Testis (tissue), 5 donors: ENCODE results near the gene DDX49. TPM values are rescaled to one million over a fixed set of nuclear protein-coding genes. Genes with fewer than 3 reads are reported as not detected.
A peak's percentile ranks its signal among the peaks of the same experiment; 100 is the strongest.

Experiments used
- DNase-seq: peaks from one replicate; pipeline ENCODE4 v3.0.0-alpha.2; 2019
- H3K27ac ChIP-seq, 2 donors: fragments of 200-600 bp; sonication (generic); one replicate each; pipeline ENCODE4 v1.5.1; 2019
- H3K27me3 ChIP-seq: fragments of 200-600 bp; sonication (generic); one replicate; pipeline ENCODE4 v1.5.1; 2019
- H3K36me3 ChIP-seq: fragments of 200-600 bp; sonication (generic); one replicate; pipeline ENCODE4 v1.5.1; 2017; ENCODE audit warnings: low read depth; ENCODE audit errors: missing control alignments
- H3K4me1 ChIP-seq: fragments of 200-600 bp; sonication (generic); one replicate; pipeline ENCODE4 v1.5.1; 2019
- H3K4me3 ChIP-seq, 2 donors: fragments of 200-600 bp; sonication (generic); one replicate each; pipeline ENCODE4 v1.5.1; 2017 to 2019
- H3K9me3 ChIP-seq: fragments of 200-600 bp; sonication (generic); one replicate; pipeline ENCODE4 v1.5.1; 2017
- POLR2A ChIP-seq: fragments of 450-650 bp; IDR thresholded peaks from one replicate; pipeline ENCODE4 v1.6.1; 2017; ENCODE audit warnings: antibody characterized with exemption, mild to moderate bottlenecking, moderate library complexity
- WGBS, 2 donors: methylation state at CpG; one replicate each; pipeline ENCODE4 v1.1.5; 2018; 5-methylcytosine and 5-hydroxymethylcytosine counted together
- intact Hi-C: fragments of 100-400 bp; cut with DNase I; formaldehyde crosslinking; loops from one replicate; pipeline ENCODE4 v1.15.1; 2023; ENCODE audit warnings: low total_unique reads
- long read RNA-seq, 2 donors: transcript quantifications; one replicate each; lab custom pipeline, GENCODE V29; 2026
- polyA plus RNA-seq: library from polyadenylated mRNA; stranded (reverse); fragments of 350-450 nt; fragmentation: Illumina TruSeq; extraction: RNeasy Lipid Tissue Mini Kit (QIAGEN cat#74804); gene quantifications from one replicate; pipeline ENCODE4 v1.2.3, GENCODE V29; 2014; ENCODE audit warnings: low read depth, low replicate concordance; ENCODE audit not compliant: insufficient read depth
- total RNA-seq, 2 donors: library from RNA; depleted of rRNA; stranded (reverse); fragments of >200 nt; gene quantifications; one replicate each; pipeline ENCODE4 v1.2.3, GENCODE V29; 2016
- TF ChIP-seq, protein P1 (sequence below), 3 experiments: fragments of 450-650 bp in 2 of 3; fragments of 200-600 bp in 1 of 3; sonication (generic) in 1 of 3; IDR thresholded peaks; one replicate each; pipeline ENCODE4 v1.5.1; 2016 to 2019; ENCODE audit warnings: antibody characterized with exemption in 3 of 3, mild to moderate bottlenecking in 2 of 3, moderate library complexity in 1 of 3

The DDX49 gene, protein sequence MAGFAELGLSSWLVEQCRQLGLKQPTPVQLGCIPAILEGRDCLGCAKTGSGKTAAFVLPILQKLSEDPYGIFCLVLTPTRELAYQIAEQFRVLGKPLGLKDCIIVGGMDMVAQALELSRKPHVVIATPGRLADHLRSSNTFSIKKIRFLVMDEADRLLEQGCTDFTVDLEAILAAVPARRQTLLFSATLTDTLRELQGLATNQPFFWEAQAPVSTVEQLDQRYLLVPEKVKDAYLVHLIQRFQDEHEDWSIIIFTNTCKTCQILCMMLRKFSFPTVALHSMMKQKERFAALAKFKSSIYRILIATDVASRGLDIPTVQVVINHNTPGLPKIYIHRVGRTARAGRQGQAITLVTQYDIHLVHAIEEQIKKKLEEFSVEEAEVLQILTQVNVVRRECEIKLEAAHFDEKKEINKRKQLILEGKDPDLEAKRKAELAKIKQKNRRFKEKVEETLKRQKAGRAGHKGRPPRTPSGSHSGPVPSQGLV
- 10 to 100 TPM; 84.8 to 95.6 TPM for total RNA-seq
- polyA plus RNA-seq: 65.6 TPM
- long read RNA-seq, donor 1, transcript DDX49-201 (13 exons, 1,830 nt): major isoform, 9 of 16 reads
- long read RNA-seq, donor 1, partial matches to known transcripts: 7 of 16 reads
- long read RNA-seq, donor 1, other reads (novel, unspliced or antisense): 0 of 16 reads
- long read RNA-seq, donor 2, transcript DDX49-201 (13 exons, 1,830 nt): major isoform, 10 of 12 reads
- long read RNA-seq, donor 2, partial matches to known transcripts: 0 of 12 reads
- long read RNA-seq, donor 2, other reads (novel, unspliced or antisense): 0 of 12 reads

DNA sequence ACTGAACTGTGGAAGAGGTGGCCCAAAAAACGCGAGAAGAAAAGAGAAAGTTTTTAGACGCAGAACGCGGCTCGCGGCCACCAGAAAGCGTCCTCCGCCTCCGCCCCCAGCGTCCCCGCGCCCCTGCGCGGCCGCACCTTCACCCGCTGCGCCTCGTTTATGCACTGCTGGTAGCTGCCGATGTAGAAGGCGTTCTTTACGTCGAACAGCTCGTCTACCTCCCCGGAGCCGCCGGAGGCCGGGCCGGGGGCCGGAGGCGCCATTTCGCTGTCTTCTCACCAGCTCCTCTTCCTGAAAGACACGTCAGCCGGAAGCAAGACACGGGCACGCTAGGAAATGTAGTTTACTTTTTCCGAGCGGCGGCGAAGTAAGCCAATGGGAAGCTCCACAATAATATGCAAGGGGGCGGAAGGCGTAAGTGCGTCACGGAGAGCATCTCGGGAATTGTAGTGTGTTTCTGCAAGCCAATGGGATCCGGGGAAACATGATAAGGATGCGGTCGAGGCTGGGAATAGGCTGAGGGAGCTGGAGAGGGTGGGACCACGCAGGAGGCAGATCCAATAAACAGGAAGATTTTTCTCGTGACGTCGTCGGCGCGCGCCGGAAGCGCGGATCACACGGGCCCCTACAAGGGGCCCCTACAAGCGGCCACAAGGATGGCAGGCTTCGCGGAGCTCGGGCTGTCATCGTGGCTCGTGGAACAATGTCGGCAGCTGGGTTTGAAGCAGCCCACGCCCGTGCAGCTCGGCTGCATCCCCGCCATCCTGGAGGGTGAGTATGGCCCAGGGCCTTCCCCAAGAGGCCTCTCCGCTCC, at the start of gene DDX49, which contains the start of gene COPE:
Gene DDX49, plus strand, starts transcription at position 630 of the 814 bp plus-strand sequence. Its CDS starts 27 bp downstream, at position 657.
Gene COPE, minus strand, starts transcription at position 302 of the 814 bp plus-strand sequence. Its CDS starts 39 bp downstream, at position 263.
- DNase-seq: peak; percentile 100
- Histone ChIP-seq H3K27me3 (no peaks in the 10 kb centered on the region), H3K36me3 (no peaks in the 10 kb centered on the region), H3K9me3 (no peaks in the 10 kb centered on the region), H3K27ac (peak within 1 kb of the TSS; percentile 79 to 86), H3K4me3 (peak within 1 kb of the TSS; percentile 81 to 82), H3K4me1 (peaks cover 20% of the 10 kb centered on the region)
- TF ChIP-seq POLR2A: peak; percentile 34
- TF ChIP-seq, protein P1, sequence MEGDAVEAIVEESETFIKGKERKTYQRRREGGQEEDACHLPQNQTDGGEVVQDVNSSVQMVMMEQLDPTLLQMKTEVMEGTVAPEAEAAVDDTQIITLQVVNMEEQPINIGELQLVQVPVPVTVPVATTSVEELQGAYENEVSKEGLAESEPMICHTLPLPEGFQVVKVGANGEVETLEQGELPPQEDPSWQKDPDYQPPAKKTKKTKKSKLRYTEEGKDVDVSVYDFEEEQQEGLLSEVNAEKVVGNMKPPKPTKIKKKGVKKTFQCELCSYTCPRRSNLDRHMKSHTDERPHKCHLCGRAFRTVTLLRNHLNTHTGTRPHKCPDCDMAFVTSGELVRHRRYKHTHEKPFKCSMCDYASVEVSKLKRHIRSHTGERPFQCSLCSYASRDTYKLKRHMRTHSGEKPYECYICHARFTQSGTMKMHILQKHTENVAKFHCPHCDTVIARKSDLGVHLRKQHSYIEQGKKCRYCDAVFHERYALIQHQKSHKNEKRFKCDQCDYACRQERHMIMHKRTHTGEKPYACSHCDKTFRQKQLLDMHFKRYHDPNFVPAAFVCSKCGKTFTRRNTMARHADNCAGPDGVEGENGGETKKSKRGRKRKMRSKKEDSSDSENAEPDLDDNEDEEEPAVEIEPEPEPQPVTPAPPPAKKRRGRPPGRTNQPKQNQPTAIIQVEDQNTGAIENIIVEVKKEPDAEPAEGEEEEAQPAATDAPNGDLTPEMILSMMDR (IDR thresholded peaks at IDR 0.05): peak in 1 of 3 experiments; percentile 22
- WGBS, 2 donors: 1% methylated on average over 46 to 72 of the region's 72 CpGs
- intact Hi-C loops: no loop called here

DNA sequence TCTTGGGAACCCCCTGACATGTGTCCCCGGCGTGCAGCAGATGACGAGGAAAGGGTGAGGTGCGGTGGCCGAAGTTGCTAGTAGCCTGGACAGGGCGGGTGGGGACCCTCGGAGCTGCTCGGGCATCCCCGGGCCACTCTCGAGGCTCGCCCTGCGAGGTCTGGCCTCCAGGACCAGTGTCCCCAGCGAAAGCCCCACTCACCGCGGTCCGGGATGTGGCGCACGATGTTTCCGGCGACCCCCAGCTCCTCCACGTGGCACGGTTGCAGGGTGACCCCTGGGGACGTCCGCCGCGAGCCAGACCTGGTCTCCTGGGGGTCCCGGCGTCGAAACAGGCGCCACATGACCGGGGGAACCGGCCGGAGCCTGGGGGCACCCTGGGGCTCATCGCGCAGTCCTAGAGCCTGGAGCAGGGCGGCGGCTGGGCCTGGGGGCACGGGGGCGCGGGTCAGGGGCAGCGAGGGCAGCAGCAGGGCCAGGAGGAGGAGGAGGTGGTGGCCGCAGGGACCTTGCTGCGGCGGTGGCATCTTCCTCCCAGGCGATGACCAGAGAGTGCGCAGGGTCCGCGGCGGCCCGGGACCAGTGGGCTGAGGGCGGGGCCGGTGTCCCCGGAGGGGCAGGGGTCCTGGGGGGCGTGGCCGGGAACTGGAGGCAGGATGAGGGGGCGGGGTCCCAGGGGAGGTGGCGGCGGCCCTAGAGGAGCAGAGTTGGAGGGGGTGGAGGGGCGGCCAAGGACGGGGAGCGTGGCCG, 49.6 kb upstream of the DDX49 start:
- H3K27me3 ChIP-seq: no peaks in the 10 kb centered on the region
- H3K27ac ChIP-seq: peak overlapping the region in 1 of 2 donors; percentile 39
- H3K9me3 ChIP-seq: no peaks in the 10 kb centered on the region
- no peak overlapping the region for H3K4me3 ChIP-seq
- no peaks in the 10 kb centered on the region for H3K36me3 ChIP-seq
- WGBS, 2 donors: 42 to 52% methylated on average over 11 to 57 of the region's 62 CpGs
- TF ChIP-seq, protein P1 (IDR thresholded peaks at IDR 0.05): no peak
- no peak for TF ChIP-seq POLR2A
- DNase-seq: no peak
- intact Hi-C loops: no loop called here
- H3K4me1 ChIP-seq: peaks cover 15% of the 10 kb centered on the region

DNA sequence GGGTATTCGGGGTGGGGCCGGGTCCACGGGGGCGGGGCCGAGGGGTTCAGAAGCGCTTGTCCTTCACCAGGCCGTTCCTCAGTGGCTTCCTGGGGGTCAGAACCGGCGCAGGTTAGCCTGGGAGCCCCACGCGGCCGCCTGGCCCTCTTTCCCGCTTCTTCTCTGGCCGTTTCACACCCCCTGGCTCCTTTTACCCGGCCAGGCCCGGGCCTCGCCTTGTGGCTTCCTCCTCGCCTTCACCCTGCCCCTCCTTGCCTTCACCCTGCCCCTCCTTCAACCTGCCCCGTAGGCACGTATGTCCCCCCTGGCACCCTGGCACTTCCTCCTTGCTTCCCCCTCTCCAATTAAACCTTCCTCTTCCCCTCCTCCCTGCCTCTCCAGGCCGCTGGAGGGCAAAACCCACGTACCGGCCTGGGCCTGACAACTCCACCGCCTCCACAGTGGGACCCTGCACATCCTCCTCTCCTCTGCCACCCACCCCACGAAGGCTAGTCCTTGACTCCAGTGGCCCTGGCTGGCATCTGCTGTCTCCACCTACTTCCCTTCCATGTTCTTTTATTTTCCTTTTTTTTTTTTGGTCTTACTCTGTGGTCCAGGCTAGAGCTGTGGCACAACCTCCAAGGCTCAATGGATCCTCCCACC, 48.9 kb upstream of the DDX49 start:
- Histone ChIP-seq H3K27me3 (no peaks in the 10 kb centered on the region), H3K4me3 (no peak overlapping the region), H3K27ac (peak overlapping the region in 1 of 2 donors; percentile 39), H3K4me1 (peaks cover 15% of the 10 kb centered on the region), H3K9me3 (no peaks in the 10 kb centered on the region), H3K36me3 (no peaks in the 10 kb centered on the region)
- no peak for TF ChIP-seq POLR2A
- TF ChIP-seq, protein P1 (IDR thresholded peaks at IDR 0.05): no peak
- WGBS, 2 donors: 38 to 39% methylated on average over 12 to 25 of the region's 25 CpGs
- intact Hi-C loops: no loop called here
- no peak for DNase-seq

DNA sequence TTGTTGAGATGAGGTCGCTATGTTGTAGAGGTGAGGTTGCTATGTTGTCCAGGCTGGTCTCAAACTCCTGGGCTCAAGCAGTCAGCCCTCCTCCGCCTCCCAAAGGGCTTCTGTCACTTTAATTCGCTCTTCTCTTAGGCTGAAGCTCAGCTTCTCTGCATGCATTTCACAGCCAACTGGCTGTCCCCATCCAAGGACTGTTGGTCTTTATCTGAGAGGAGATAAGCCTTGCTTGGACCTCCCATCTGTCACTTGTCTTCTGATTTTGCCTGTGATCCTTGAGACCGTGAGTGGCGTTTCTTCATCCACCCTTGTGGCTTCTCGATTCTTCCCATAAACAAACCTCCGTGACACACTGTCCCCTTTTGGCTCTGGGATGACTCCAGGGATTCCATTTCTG, 48.0 kb upstream of the DDX49 start:
- 66 to 74% methylated on average over 7 of the region's 7 CpGs for WGBS, 2 donors
- Histone ChIP-seq H3K27me3 (no peaks in the 10 kb centered on the region), H3K27ac (no peak overlapping the region), H3K9me3 (no peaks in the 10 kb centered on the region), H3K4me3 (no peak overlapping the region), H3K36me3 (no peaks in the 10 kb centered on the region), H3K4me1 (peaks cover 15% of the 10 kb centered on the region)
- intact Hi-C loops: no loop called here
- no peak for DNase-seq
- TF ChIP-seq, protein P1 (IDR thresholded peaks at IDR 0.05): no peak
- TF ChIP-seq POLR2A: no peak
